GM12875 (cell line): ENCODE measurements around the gene IL21R.

ENCODE experiments used
- H3K4me3 ChIP-seq: one replicate; pipeline ENCODE4 v1.5.1; 2011; ENCODE audit warnings: low read depth, low read length, control low read depth
- CTCF ChIP-seq: IDR thresholded peaks from 2 replicates; pipeline ENCODE4 v1.5.1; 2011; ENCODE audit warnings: low read depth, mild to moderate bottlenecking, control low read depth, inconsistent platforms, low read length, moderate library complexity, borderline replicate concordance; ENCODE audit not compliant: insufficient read depth

The IL21R gene

GRCh38 chr16:27383556-27384243 is 18.3 kb upstream of the IL21R start:
- no peak overlapping the region for H3K4me3 ChIP-seq
- TF ChIP-seq CTCF = no peak

GRCh38 chr16:27384425-27384824 is 17.5 kb upstream of the IL21R start:
- TF ChIP-seq CTCF = no peak
- H3K4me3 ChIP-seq = no peak overlapping the region

GRCh38 chr16:27385398-27385797 is 16.6 kb upstream of the IL21R start:
- H3K4me3 ChIP-seq = no peak overlapping the region
- no peak for TF ChIP-seq CTCF

GRCh38 chr16:27386674-27387073 is 15.3 kb upstream of the IL21R start:
- TF ChIP-seq CTCF = no peak
- no peak overlapping the region for H3K4me3 ChIP-seq

- TF ChIP-seq CTCF = no peak
- H3K4me3 ChIP-seq = no peak overlapping the region
Observed at GRCh38 chr16:27387724-27388123, 14.2 kb upstream of the IL21R start.

GRCh38 chr16:27389272-27389961 is 12.6 kb upstream of the IL21R start:
- no peak overlapping the region for H3K4me3 ChIP-seq
- no peak for TF ChIP-seq CTCF

- TF ChIP-seq CTCF = no peak
- H3K4me3 ChIP-seq = no peak overlapping the region
Observed at GRCh38 chr16:27390151-27390550, 11.8 kb upstream of the IL21R start.
